HFFc6 (cell line): Measurements from ENCODE around the gene NSMCE1. TPM values are rescaled to one million over a fixed set of nuclear protein-coding genes. Genes with fewer than 3 reads are reported as not detected.

Experiments used
- DNase-seq: peaks from one replicate; pipeline ENCODE4 v3.0.0-alpha.2; 2018
- H3K27ac Mint-ChIP-seq: 2 replicates; pipeline ENCODE4 v1.8.0; 2020; ENCODE audit warnings: mild to moderate bottlenecking, mixed read lengths
- H3K27me3 Mint-ChIP-seq: 2 replicates; pipeline ENCODE4 v1.8.0; 2021; ENCODE audit warnings: mild to moderate bottlenecking, moderate library complexity, mixed read lengths; ENCODE audit not compliant: insufficient read depth
- H3K36me3 Mint-ChIP-seq: 2 replicates; pipeline ENCODE4 v1.8.0; 2021; ENCODE audit warnings: low read depth, mixed read lengths
- H3K4me1 Mint-ChIP-seq: 2 replicates; pipeline ENCODE4 v1.8.0; 2020; ENCODE audit warnings: low read depth, mixed read lengths
- H3K4me3 Mint-ChIP-seq: 2 replicates; pipeline ENCODE4 v1.8.0; 2020; ENCODE audit warnings: mild to moderate bottlenecking, moderate library complexity, mixed read lengths
- H3K9me3 Mint-ChIP-seq: 2 replicates; pipeline ENCODE4 v1.8.0; 2020; ENCODE audit warnings: mild to moderate bottlenecking, mixed read lengths
- CTCF ChIP-seq: fragments of 200-600 bp; sonication (generic); IDR thresholded peaks from 2 replicates; pipeline ENCODE4 v1.5.0; 2021; ENCODE audit warnings: antibody characterized with exemption, mild to moderate bottlenecking
- total RNA-seq, 6 experiments: library from RNA; stranded (reverse); fragmentation: NEBNext Ultra II Directional; extraction: Animal tissue kit (Norgen Biotek cat#: 25700); gene quantifications; 2 replicates in 1 of 6; 3 replicates in 5 of 6; pipeline ENCODE4 v1.2.3, GENCODE V29; 2021

The NSMCE1 gene
- total RNA-seq, 6 experiments from 2014 or later: 63.6 to 71.3 (median 66.5) TPM

DNA sequence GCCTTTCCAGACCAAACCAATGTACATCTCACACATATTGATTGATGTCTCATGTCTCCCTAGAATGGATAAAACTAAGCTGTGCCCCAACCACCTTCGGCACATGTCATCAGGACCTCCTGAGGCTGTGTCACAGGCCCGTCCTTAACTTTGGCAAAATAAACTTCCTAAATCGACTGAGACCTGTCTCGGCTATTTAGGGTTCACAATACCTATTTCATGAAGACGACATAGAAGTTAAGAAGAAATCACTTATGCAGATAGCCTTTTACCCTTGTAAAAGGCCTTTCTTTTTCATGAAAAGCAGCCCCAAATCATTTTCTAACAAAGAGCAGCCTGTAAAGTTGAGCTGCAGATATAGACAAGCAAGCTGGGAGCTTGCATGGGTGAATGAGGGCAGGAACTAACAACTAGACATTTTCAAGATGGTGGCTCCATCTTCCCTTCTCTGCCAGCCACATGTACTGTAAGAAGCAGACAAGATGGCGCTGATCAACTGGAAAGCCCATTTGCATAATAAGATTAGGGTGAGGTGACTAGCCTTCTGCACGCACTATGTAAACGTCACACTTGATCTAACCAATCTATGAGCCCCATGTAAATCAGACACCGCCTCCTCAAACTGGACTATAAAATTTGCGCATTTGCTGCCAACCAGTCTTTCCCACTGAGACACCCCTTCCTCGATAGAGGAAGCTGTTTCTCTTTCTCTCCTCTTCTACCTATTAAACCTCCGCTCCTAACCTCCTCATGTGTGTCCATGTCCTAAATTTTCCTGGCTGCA, 69.9 kb downstream of the NSMCE1 start:
- H3K27me3 Mint-ChIP-seq: peaks cover 6% of the 10 kb centered on the region
- H3K4me1 Mint-ChIP-seq: peaks cover 19% of the 10 kb centered on the region
- no peak for DNase-seq
- no peak for TF ChIP-seq CTCF
- H3K9me3 Mint-ChIP-seq: no peaks in the 10 kb centered on the region
- no peak overlapping the region for H3K4me3 Mint-ChIP-seq
- peaks cover 5% of the 10 kb centered on the region; the same call in 1 of the 2 replicates for H3K36me3 Mint-ChIP-seq
- H3K27ac Mint-ChIP-seq: no peak overlapping the region

DNA sequence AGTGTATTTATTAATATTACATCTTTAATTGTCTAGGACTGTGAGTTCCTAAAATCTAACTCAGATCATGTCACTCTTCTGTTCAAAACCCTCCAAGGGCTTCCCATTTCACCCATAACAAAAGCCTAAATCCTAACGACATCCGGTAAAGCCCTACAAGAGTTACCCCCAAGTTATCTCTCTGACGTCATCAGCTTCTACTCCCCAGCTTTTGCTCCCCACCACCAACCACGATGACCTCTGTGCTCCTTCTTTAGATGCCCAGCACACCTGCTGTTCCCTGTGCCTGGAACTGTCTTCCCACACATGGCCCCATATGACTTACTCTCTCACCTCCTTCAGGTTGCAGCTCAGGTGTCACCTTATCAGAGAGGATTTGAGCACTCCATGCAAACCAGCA, 71.6 kb downstream of the NSMCE1 start:
- H3K27me3 Mint-ChIP-seq: peaks cover 9% of the 10 kb centered on the region
- no peak overlapping the region for H3K27ac Mint-ChIP-seq

DNA sequence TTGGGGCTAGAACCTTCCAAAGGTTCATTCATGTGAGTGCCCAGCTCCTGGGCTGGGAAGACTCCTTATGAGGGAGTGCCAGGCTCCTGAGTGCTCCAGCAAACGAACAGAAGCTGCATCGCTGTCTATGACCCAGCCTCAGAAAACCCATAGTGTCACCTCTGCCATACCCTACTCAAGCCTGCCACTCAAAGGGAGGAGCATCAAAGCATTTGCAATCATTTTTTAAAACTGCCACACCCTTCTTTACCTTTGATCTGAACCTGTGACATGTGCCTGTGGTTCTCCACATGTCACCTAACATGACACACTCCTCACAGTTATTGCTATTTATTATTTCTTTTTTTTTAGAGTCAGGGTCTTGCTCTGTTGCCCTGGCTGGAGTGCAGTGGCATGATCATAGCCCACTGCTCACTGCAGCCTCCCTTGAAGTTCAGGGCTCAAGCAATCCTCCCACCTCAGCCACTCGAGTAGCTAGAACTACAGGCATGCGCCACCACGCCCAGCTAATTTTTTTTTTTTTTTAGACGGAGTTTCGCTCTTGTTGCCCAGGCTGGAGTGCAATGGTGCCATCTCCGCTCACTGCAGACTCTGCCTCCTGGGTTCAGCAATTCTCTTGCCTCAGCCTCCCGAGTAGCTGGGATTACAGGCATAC, 72.5 kb downstream of the NSMCE1 start:
- Mint-ChIP-seq H3K27ac (no peak overlapping the region), H3K36me3 (0 out of 2 replicates have a peak, but pooled peaks cover 5% of the 10 kb centered on the region)

More for the DNA sequence above, 71.6 kb downstream of the NSMCE1 start:
- DNase-seq: no peak
- 0 out of 2 replicates have a peak, but pooled peaks cover 5% of the 10 kb centered on the region for H3K36me3 Mint-ChIP-seq
- no peaks in the 10 kb centered on the region for H3K9me3 Mint-ChIP-seq
- H3K4me1 Mint-ChIP-seq: peaks cover 14% of the 10 kb centered on the region; the same call in 1 of the 2 replicates
- no peak overlapping the region for H3K4me3 Mint-ChIP-seq
- no peak for TF ChIP-seq CTCF

DNA sequence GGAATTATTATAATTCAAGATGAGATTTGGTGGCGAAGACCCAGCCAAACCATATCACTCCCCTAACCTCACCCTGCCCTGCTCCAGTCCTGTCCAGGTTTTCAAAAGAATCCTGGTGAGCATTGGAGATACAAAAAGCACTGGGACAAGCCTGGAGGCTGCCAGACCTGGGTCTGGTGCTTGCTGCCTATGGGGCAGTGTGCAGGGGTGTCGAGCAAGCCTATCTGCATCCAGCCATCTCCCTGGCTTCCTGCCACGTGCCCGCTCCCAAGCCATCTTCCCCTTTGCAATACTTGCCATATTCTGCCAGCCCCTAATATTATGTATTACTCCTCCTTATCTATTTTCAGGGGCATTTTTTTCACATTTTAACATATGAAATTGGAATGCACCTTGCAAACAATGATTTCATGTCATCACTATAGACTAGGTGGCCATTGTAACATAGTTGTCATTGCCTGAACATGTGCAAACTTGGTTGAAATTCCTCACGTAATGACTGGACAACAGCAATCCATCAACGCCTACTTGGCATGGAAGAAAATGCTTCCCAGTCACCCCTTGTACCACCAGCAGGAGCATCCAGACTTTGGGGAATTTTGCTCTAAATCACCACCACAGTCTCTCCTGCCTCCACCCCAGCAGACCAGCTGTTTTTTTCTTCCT, 73.4 kb downstream of the NSMCE1 start:
- no peak for TF ChIP-seq CTCF
- H3K9me3 Mint-ChIP-seq: no peaks in the 10 kb centered on the region
- H3K27ac Mint-ChIP-seq: no peak overlapping the region
- H3K4me3 Mint-ChIP-seq: no peak overlapping the region
- H3K27me3 Mint-ChIP-seq: peaks cover 11% of the 10 kb centered on the region
- 0 out of 2 replicates have a peak, but pooled peaks cover 5% of the 10 kb centered on the region for H3K36me3 Mint-ChIP-seq
- DNase-seq: no peak
- H3K4me1 Mint-ChIP-seq: peaks cover 13% of the 10 kb centered on the region; the same call in 1 of the 2 replicates

More for the DNA sequence above, 72.5 kb downstream of the NSMCE1 start:
- no peak for TF ChIP-seq CTCF
- no peak for DNase-seq
- H3K9me3 Mint-ChIP-seq: no peaks in the 10 kb centered on the region
- no peak overlapping the region for H3K4me3 Mint-ChIP-seq
- H3K4me1 Mint-ChIP-seq: peaks cover 14% of the 10 kb centered on the region; the same call in 1 of the 2 replicates
- peaks cover 9% of the 10 kb centered on the region for H3K27me3 Mint-ChIP-seq

GRCh38 chr16:27193300-27193990, 75.1 kb downstream of the NSMCE1 start:
- no peak overlapping the region for H3K27ac Mint-ChIP-seq
- peak; percentile 7 for DNase-seq
- 0 out of 2 replicates have a peak, but pooled peaks cover 5% of the 10 kb centered on the region for H3K36me3 Mint-ChIP-seq
- peak; percentile 53 for TF ChIP-seq CTCF
- H3K4me3 Mint-ChIP-seq: no peak overlapping the region
- H3K9me3 Mint-ChIP-seq: no peaks in the 10 kb centered on the region
- H3K27me3 Mint-ChIP-seq: peaks cover 14% of the 10 kb centered on the region
- H3K4me1 Mint-ChIP-seq: no peaks in the 10 kb centered on the region; the same call in 1 of the 2 replicates
